Activated CD4-positive, alpha-beta T cell treated with anti-CD3 and anti-CD28 coated beads, Interleukin-2, Interleukin-4, amounts not matched to agents 100 ng/mL and 50 ng/mL, durations not matched to agents 16 hours and 8 hours (primary cell): Measurements from ENCODE around the gene ELAVL1.

Source experiments
- DNase-seq: peaks from one replicate; pipeline ENCODE4 v3.0.0-alpha.2; 2020; ENCODE audit warnings: low spot score

Gene ELAVL1

DNA sequence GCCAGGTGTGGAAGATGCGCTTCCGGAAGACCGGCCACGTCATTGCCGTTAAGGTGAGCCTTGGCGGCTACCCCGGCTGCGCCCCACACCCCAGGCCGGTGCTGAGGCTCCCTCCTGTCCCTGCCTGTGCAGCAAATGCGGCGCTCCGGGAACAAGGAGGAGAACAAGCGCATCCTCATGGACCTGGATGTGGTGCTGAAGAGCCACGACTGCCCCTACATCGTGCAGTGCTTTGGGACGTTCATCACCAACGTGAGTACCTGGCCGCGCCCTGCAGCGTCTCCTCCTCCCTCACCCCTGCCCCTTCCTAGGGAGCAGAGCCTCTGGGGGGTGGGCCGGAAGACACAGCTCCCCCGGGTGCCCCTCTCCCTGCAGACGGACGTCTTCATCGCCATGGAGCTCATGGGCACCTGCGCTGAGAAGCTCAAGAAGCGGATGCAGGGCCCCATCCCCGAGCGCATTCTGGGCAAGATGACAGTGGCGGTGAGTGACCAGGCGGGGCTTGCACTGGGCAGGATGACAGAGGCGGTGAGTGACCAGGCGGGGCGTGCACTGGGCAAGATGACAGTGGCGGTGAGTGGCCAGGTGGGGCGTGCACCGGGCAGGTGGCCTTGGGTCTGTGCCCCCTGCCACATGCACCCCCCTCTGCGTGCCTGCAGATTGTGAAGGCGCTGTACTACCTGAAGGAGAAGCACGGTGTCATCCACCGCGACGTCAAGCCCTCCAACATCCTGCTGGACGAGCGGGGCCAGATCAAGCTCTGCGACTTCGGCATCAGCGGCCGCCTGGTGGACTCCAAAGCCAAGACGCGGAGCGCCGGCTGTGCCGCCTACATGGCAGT lies 94.9 kb downstream of the ELAVL1 start:
- no peak for DNase-seq

GRCh38 chr19:7909471-7910067 lies 95.9 kb downstream of the ELAVL1 start:
- DNase-seq: no peak

- DNase-seq: no peak
Observed at GRCh38 chr19:7908742-7909461, 96.5 kb downstream of the ELAVL1 start.
